ENCODE results near the gene SOX6.
A peak's percentile ranks its signal among the peaks of the same experiment; 100 is the strongest.

The SOX6 gene

GRCh38 chr11:16049611-16050010 is 306.7 kb downstream of the SOX6 start:
- WGBS, 2 donors (ENCODE audit: extremely low coverage in 2 of 2, insufficient read length in 2 of 2, insufficient replicate concordance in 1 of 2) = no CpG with 5 or more reads among the region's 5 CpGs
- H3K4me2 ChIP-seq (ENCODE audit: insufficient read depth, low read length, poor library complexity, severe bottlenecking) = no peak overlapping the region

GRCh38 chr11:16047073-16047472 is 309.3 kb downstream of the SOX6 start:
- no peak overlapping the region for H3K27ac ChIP-seq (replicated peaks; ENCODE audit: low read length)
- no peak overlapping the region for H3K18ac ChIP-seq (ENCODE audit: low read length)
- no peaks in the 10 kb centered on the region for H3K79me1 ChIP-seq (ENCODE audit: low read depth, low read length)
- no peaks in the 10 kb centered on the region for H3K27me3 ChIP-seq (ENCODE audit: control insufficient read depth in 3 of 3, insufficient read depth in 3 of 3, low read depth in 1 of 3, low read length in 3 of 3)
- H3K4me2 ChIP-seq (ENCODE audit: insufficient read depth, low read length, poor library complexity, severe bottlenecking) = no peak overlapping the region
- no peak for DNase-seq (ENCODE audit: low spot score)
- no peak overlapping the region for H3K14ac ChIP-seq (ENCODE audit: low read length)
- no CpG with 5 or more reads among the region's 6 CpGs for WGBS, 2 donors (ENCODE audit: extremely low coverage in 2 of 2, insufficient read length in 2 of 2, insufficient replicate concordance in 1 of 2)
- H4K8ac ChIP-seq (ENCODE audit: low read depth, low read length) = no peak overlapping the region
- H2BK12ac ChIP-seq (ENCODE audit: low read length) = no peak overlapping the region
- H4K91ac ChIP-seq (ENCODE audit: low read depth, low read length, poor library complexity) = no peak overlapping the region
- no peak overlapping the region for H2BK120ac ChIP-seq (ENCODE audit: low read depth, low read length)
- no peak overlapping the region for H3K23ac ChIP-seq (ENCODE audit: low read depth, low read length, poor library complexity)
- no peak overlapping the region for H2AK5ac ChIP-seq (ENCODE audit: low read depth, low read length)
- no peak overlapping the region for H3K4me3 ChIP-seq (ENCODE audit: low read length in 2 of 2)
- H3K4ac ChIP-seq (ENCODE audit: low read length) = no peak overlapping the region
- no peak overlapping the region for H2AFZ ChIP-seq (ENCODE audit: low read length)
- peaks cover 0 to 7% of the 10 kb centered on the region in 2 donors for H3K4me1 ChIP-seq (ENCODE audit: control insufficient read depth in 2 of 2, insufficient read depth in 1 of 2, low read depth in 1 of 2, low read length in 2 of 2)
- peaks cover 0 to under 1% of the 10 kb centered on the region in 2 donors for H3K9me3 ChIP-seq (replicated peaks in 1 of 2; ENCODE audit: control insufficient read depth in 2 of 2, insufficient read depth in 1 of 2, low read depth in 1 of 2, low read length in 2 of 2)
- H3K36me3 ChIP-seq (replicated peaks in 1 of 2; ENCODE audit: control insufficient read depth in 2 of 2, insufficient read depth in 2 of 2, low read length in 2 of 2) = peaks cover 0 to 1% of the 10 kb centered on the region in 2 donors
- H3K9ac ChIP-seq (ENCODE audit: low read depth, low read length, poor library complexity) = no peak overlapping the region
- no peak overlapping the region for H2BK15ac ChIP-seq (ENCODE audit: low read length)
- H2BK5ac ChIP-seq (ENCODE audit: low read length) = no peak overlapping the region

More at GRCh38 chr11:16049611-16050010, 306.7 kb downstream of the SOX6 start:
- Histone ChIP-seq H3K27ac (replicated peaks; ENCODE audit: low read length) (no peak overlapping the region), H3K14ac (ENCODE audit: low read length) (no peak overlapping the region), H2AFZ (ENCODE audit: low read length) (peak overlapping the region; percentile 21), H3K4ac (ENCODE audit: low read length) (no peak overlapping the region), H4K91ac (ENCODE audit: low read depth, low read length, poor library complexity) (no peak overlapping the region), H2BK5ac (ENCODE audit: low read length) (no peak overlapping the region), H3K79me1 (ENCODE audit: low read depth, low read length) (no peaks in the 10 kb centered on the region), H3K23ac (ENCODE audit: low read depth, low read length, poor library complexity) (no peak overlapping the region), H3K4me3 (ENCODE audit: low read length in 2 of 2) (no peak overlapping the region), H3K36me3 (replicated peaks in 1 of 2; ENCODE audit: control insufficient read depth in 2 of 2, insufficient read depth in 2 of 2, low read length in 2 of 2) (peaks cover 0 to 2% of the 10 kb centered on the region in 2 donors), H2BK12ac (ENCODE audit: low read length) (no peak overlapping the region), H2AK5ac (ENCODE audit: low read depth, low read length) (no peak overlapping the region), H3K4me1 (ENCODE audit: control insufficient read depth in 2 of 2, insufficient read depth in 1 of 2, low read depth in 1 of 2, low read length in 2 of 2) (peaks cover 0 to 4% of the 10 kb centered on the region in 2 donors), H3K9ac (ENCODE audit: low read depth, low read length, poor library complexity) (no peak overlapping the region), H3K27me3 (ENCODE audit: control insufficient read depth in 3 of 3, insufficient read depth in 3 of 3, low read depth in 1 of 3, low read length in 3 of 3) (no peaks in the 10 kb centered on the region), H2BK15ac (ENCODE audit: low read length) (no peak overlapping the region), H3K18ac (ENCODE audit: low read length) (no peak overlapping the region), H4K8ac (ENCODE audit: low read depth, low read length) (no peak overlapping the region), H3K9me3 (replicated peaks in 1 of 2; ENCODE audit: control insufficient read depth in 2 of 2, insufficient read depth in 1 of 2, low read depth in 1 of 2, low read length in 2 of 2) (peaks cover 0 to 1% of the 10 kb centered on the region in 2 donors), H2BK120ac (ENCODE audit: low read depth, low read length) (no peak overlapping the region)
- DNase-seq (ENCODE audit: low spot score) = no peak

- Histone ChIP-seq H3K9me3 (replicated peaks in 1 of 2; ENCODE audit: control insufficient read depth in 2 of 2, insufficient read depth in 1 of 2, low read depth in 1 of 2, low read length in 2 of 2) (no peaks in the 10 kb centered on the region), H3K27ac (replicated peaks; ENCODE audit: low read length) (no peak overlapping the region), H2BK5ac (ENCODE audit: low read length) (no peak overlapping the region), H2BK15ac (ENCODE audit: low read length) (no peak overlapping the region), H4K91ac (ENCODE audit: low read depth, low read length, poor library complexity) (no peak overlapping the region), H3K4me1 (ENCODE audit: control insufficient read depth in 2 of 2, insufficient read depth in 1 of 2, low read depth in 1 of 2, low read length in 2 of 2) (peaks cover 5% of the 10 kb centered on the region in 2 donors), H3K9ac (ENCODE audit: low read depth, low read length, poor library complexity) (no peak overlapping the region), H3K4me3 (ENCODE audit: low read length in 2 of 2) (peak overlapping the region in 1 of 2 donors; percentile 5), H3K14ac (ENCODE audit: low read length) (no peak overlapping the region), H3K4ac (ENCODE audit: low read length) (no peak overlapping the region), H3K27me3 (ENCODE audit: control insufficient read depth in 3 of 3, insufficient read depth in 3 of 3, low read depth in 1 of 3, low read length in 3 of 3) (no peaks in the 10 kb centered on the region), H4K8ac (ENCODE audit: low read depth, low read length) (no peak overlapping the region), H2AFZ (ENCODE audit: low read length) (no peak overlapping the region), H3K36me3 (replicated peaks in 1 of 2; ENCODE audit: control insufficient read depth in 2 of 2, insufficient read depth in 2 of 2, low read length in 2 of 2) (peaks cover 0 to 1% of the 10 kb centered on the region in 2 donors), H3K4me2 (ENCODE audit: insufficient read depth, low read length, poor library complexity, severe bottlenecking) (no peak overlapping the region), H2AK5ac (ENCODE audit: low read depth, low read length) (no peak overlapping the region), H3K23ac (ENCODE audit: low read depth, low read length, poor library complexity) (no peak overlapping the region), H2BK12ac (ENCODE audit: low read length) (no peak overlapping the region), H3K79me1 (ENCODE audit: low read depth, low read length) (no peaks in the 10 kb centered on the region), H3K18ac (ENCODE audit: low read length) (no peak overlapping the region), H2BK120ac (ENCODE audit: low read depth, low read length) (no peak overlapping the region)
- WGBS, 2 donors (ENCODE audit: extremely low coverage in 2 of 2, insufficient read length in 2 of 2, insufficient replicate concordance in 1 of 2) = no CpG with 5 or more reads among the region's 2 CpGs
- no peak for DNase-seq (ENCODE audit: low spot score)
Measured at GRCh38 chr11:16043617-16044016, 312.7 kb downstream of the SOX6 start.

GRCh38 chr11:16041207-16041606 is 315.1 kb downstream of the SOX6 start:
- no peak overlapping the region for H2BK15ac ChIP-seq (ENCODE audit: low read length)
- H2BK12ac ChIP-seq (ENCODE audit: low read length) = no peak overlapping the region
- no peak overlapping the region for H4K8ac ChIP-seq (ENCODE audit: low read depth, low read length)
- H2BK5ac ChIP-seq (ENCODE audit: low read length) = no peak overlapping the region
- no peak overlapping the region for H4K91ac ChIP-seq (ENCODE audit: low read depth, low read length, poor library complexity)
- peaks cover 0 to 1% of the 10 kb centered on the region in 2 donors for H3K36me3 ChIP-seq (replicated peaks in 1 of 2; ENCODE audit: control insufficient read depth in 2 of 2, insufficient read depth in 2 of 2, low read length in 2 of 2)
- no peak overlapping the region for H3K27ac ChIP-seq (replicated peaks; ENCODE audit: low read length)
- no peaks in the 10 kb centered on the region for H3K27me3 ChIP-seq (ENCODE audit: control insufficient read depth in 3 of 3, insufficient read depth in 3 of 3, low read depth in 1 of 3, low read length in 3 of 3)
- no CpG with 5 or more reads among the region's 1 CpG for WGBS, 2 donors (ENCODE audit: extremely low coverage in 2 of 2, insufficient read length in 2 of 2, insufficient replicate concordance in 1 of 2)
- no peak overlapping the region for H2BK120ac ChIP-seq (ENCODE audit: low read depth, low read length)
- no peak overlapping the region for H3K14ac ChIP-seq (ENCODE audit: low read length)
- no peaks in the 10 kb centered on the region for H3K79me1 ChIP-seq (ENCODE audit: low read depth, low read length)
- no peaks in the 10 kb centered on the region for H3K9me3 ChIP-seq (replicated peaks in 1 of 2; ENCODE audit: control insufficient read depth in 2 of 2, insufficient read depth in 1 of 2, low read depth in 1 of 2, low read length in 2 of 2)
- no peak overlapping the region for H3K4me3 ChIP-seq (ENCODE audit: low read length in 2 of 2)
- no peak overlapping the region for H2AK5ac ChIP-seq (ENCODE audit: low read depth, low read length)
- H2AFZ ChIP-seq (ENCODE audit: low read length) = no peak overlapping the region
- peaks cover 3 to 5% of the 10 kb centered on the region in 2 donors for H3K4me1 ChIP-seq (ENCODE audit: control insufficient read depth in 2 of 2, insufficient read depth in 1 of 2, low read depth in 1 of 2, low read length in 2 of 2)
- DNase-seq (ENCODE audit: low spot score) = no peak
- H3K4ac ChIP-seq (ENCODE audit: low read length) = no peak overlapping the region
- H3K9ac ChIP-seq (ENCODE audit: low read depth, low read length, poor library complexity) = no peak overlapping the region
- H3K4me2 ChIP-seq (ENCODE audit: insufficient read depth, low read length, poor library complexity, severe bottlenecking) = no peak overlapping the region
- no peak overlapping the region for H3K23ac ChIP-seq (ENCODE audit: low read depth, low read length, poor library complexity)
- no peak overlapping the region for H3K18ac ChIP-seq (ENCODE audit: low read length)

Data from neuronal stem cell (in vitro differentiated cells).